MM.1S (cell line): Measurements from ENCODE around the gene R3HDM2.

Experiments used
- DNase-seq: peaks from one replicate; pipeline ENCODE4 v3.0.0-alpha.2; 2015
- H2AFZ ChIP-seq: fragments of 300-600 bp; sonication (generic); 2 replicates; pipeline ENCODE4 v1.6.0; 2016; ENCODE audit warnings: antibody characterized with exemption, low read length
- H3F3A ChIP-seq: fragments of 300-600 bp; sonication (generic); 2 replicates; pipeline ENCODE4 v1.6.1; 2016; ENCODE audit warnings: mild to moderate bottlenecking, antibody characterized with exemption, low read length, moderate library complexity, mixed read lengths; ENCODE audit not compliant: insufficient read depth
- H3K27ac ChIP-seq: fragments of 300-600 bp; sonication (generic); 2 replicates; pipeline ENCODE4 v1.5.1; 2016; ENCODE audit warnings: mild to moderate bottlenecking, low read length
- H3K27me3 ChIP-seq: fragments of 300-600 bp; sonication (generic); replicated peaks from 2 replicates; pipeline ENCODE4 v1.6.0; 2016; ENCODE audit warnings: low read length; ENCODE audit not compliant: insufficient read depth
- H3K36me3 ChIP-seq: fragments of 300-600 bp; sonication (generic); replicated peaks from 2 replicates; pipeline ENCODE4 v1.6.1; 2016; ENCODE audit warnings: mild to moderate bottlenecking, low read length, mixed read lengths; ENCODE audit not compliant: insufficient read depth
- H3K4me1 ChIP-seq: fragments of 300-600 bp; sonication (generic); 2 replicates; pipeline ENCODE4 v1.6.1; 2016; ENCODE audit warnings: low read length, mixed read lengths
- H3K4me2 ChIP-seq: fragments of 300-600 bp; sonication (generic); 2 replicates; pipeline ENCODE4 v1.6.0; 2016; ENCODE audit warnings: low read depth, low read length
- H3K4me3 ChIP-seq: fragments of 300-600 bp; sonication (generic); 2 replicates; pipeline ENCODE4 v1.5.1; 2016; ENCODE audit warnings: low read length, mixed read lengths
- H3K79me2 ChIP-seq: fragments of 300-600 bp; sonication (generic); 2 replicates; pipeline ENCODE4 v1.6.1; 2016; ENCODE audit warnings: mixed run types, low read length, mixed read lengths
- H3K9ac ChIP-seq: fragments of 300-600 bp; sonication (generic); 2 replicates; pipeline ENCODE4 v1.6.1; 2016; ENCODE audit warnings: low read length, mixed read lengths
- H3K9me2 ChIP-seq: fragments of 300-600 bp; sonication (generic); replicated peaks from 2 replicates; pipeline ENCODE4 v1.6.1; 2016; ENCODE audit warnings: mild to moderate bottlenecking, low read length, mixed read lengths; ENCODE audit not compliant: insufficient read depth
- H3K9me3 ChIP-seq: fragments of 300-600 bp; sonication (generic); replicated peaks from 2 replicates; pipeline ENCODE4 v1.6.1; 2016; ENCODE audit warnings: mild to moderate bottlenecking, low read length, mixed read lengths; ENCODE audit not compliant: insufficient read depth
- H4K20me1 ChIP-seq: fragments of 300-600 bp; sonication (generic); 2 replicates; pipeline ENCODE4 v1.6.1; 2016; ENCODE audit warnings: mild to moderate bottlenecking, low read length, moderate library complexity, mixed read lengths; ENCODE audit not compliant: insufficient read depth
- EZH2 ChIP-seq: fragments of 300-600 bp; sonication (generic); optimal IDR thresholded peaks from 2 replicates; pipeline ENCODE3; 2017; ENCODE audit warnings: low read depth, mild to moderate bottlenecking, antibody characterized with exemption, low read length, mixed read lengths
- EZH2phosphoT487 ChIP-seq: fragments of 300-600 bp; sonication (generic); IDR thresholded peaks from 2 replicates; pipeline ENCODE4 v1.6.1; 2018; ENCODE audit warnings: antibody characterized with exemption, low read length
- TF ChIP-seq, protein P1 (sequence below): fragments of 300-600 bp; sonication (generic); IDR thresholded peaks from 2 replicates; pipeline ENCODE4 v1.5.1; 2016; ENCODE audit warnings: antibody characterized with exemption, low read length, mixed read lengths

R3HDM2 gene

DNA sequence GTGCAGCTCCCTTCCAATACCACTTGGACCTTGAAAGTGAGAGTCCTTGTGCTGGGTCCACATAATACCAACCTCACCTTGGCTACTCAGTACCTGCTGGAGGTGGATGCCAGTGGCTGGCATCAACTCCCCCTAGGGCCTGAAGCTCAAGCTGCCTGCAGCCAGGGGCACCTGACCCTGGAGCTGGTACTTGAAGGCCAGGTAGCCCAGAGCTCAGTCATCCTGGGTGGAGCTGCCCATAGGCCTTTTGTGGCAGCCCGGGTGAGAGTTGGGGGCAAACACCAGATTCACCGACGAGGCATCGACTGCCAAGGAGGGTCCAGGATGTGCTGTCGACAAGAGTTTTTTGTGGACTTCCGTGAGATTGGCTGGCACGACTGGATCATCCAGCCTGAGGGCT, 18.5 kb upstream of the R3HDM2 start:
- no peak for DNase-seq
- Histone ChIP-seq H2AFZ (no peak overlapping the region), H4K20me1 (no peaks in the 10 kb centered on the region), H3K27me3 (no peaks in the 10 kb centered on the region), H3K9me3 (no peaks in the 10 kb centered on the region), H3K36me3 (no peaks in the 10 kb centered on the region), H3K4me1 (no peaks in the 10 kb centered on the region), H3K27ac (no peak overlapping the region), H3K9ac (no peak overlapping the region), H3K9me2 (no peaks in the 10 kb centered on the region), H3K79me2 (no peaks in the 10 kb centered on the region), H3K4me2 (no peak overlapping the region), H3F3A (no peaks in the 10 kb centered on the region), H3K4me3 (no peak overlapping the region)
- TF ChIP-seq EZH2 (no peak), EZH2phosphoT487 (no peak)
- TF ChIP-seq, protein P1, sequence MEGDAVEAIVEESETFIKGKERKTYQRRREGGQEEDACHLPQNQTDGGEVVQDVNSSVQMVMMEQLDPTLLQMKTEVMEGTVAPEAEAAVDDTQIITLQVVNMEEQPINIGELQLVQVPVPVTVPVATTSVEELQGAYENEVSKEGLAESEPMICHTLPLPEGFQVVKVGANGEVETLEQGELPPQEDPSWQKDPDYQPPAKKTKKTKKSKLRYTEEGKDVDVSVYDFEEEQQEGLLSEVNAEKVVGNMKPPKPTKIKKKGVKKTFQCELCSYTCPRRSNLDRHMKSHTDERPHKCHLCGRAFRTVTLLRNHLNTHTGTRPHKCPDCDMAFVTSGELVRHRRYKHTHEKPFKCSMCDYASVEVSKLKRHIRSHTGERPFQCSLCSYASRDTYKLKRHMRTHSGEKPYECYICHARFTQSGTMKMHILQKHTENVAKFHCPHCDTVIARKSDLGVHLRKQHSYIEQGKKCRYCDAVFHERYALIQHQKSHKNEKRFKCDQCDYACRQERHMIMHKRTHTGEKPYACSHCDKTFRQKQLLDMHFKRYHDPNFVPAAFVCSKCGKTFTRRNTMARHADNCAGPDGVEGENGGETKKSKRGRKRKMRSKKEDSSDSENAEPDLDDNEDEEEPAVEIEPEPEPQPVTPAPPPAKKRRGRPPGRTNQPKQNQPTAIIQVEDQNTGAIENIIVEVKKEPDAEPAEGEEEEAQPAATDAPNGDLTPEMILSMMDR: no peak

GRCh38 chr12:57448669-57449068, 17.8 kb upstream of the R3HDM2 start:
- H3K4me2 ChIP-seq: no peak overlapping the region
- H3K4me3 ChIP-seq: no peak overlapping the region
- H4K20me1 ChIP-seq: no peaks in the 10 kb centered on the region
- no peak overlapping the region for H2AFZ ChIP-seq
- no peak overlapping the region for H3K9ac ChIP-seq
- H3K27ac ChIP-seq: no peak overlapping the region
- DNase-seq: no peak
- no peaks in the 10 kb centered on the region for H3K36me3 ChIP-seq
- no peaks in the 10 kb centered on the region for H3K9me2 ChIP-seq
- H3K4me1 ChIP-seq: no peaks in the 10 kb centered on the region
- TF ChIP-seq, protein P1: no peak
- TF ChIP-seq EZH2 (no peak), EZH2phosphoT487 (no peak)
- no peaks in the 10 kb centered on the region for H3K9me3 ChIP-seq
- no peaks in the 10 kb centered on the region for H3K27me3 ChIP-seq
- H3K79me2 ChIP-seq: no peaks in the 10 kb centered on the region
- H3F3A ChIP-seq: no peaks in the 10 kb centered on the region

- Histone ChIP-seq H3K9ac (no peak overlapping the region), H3K27me3 (no peaks in the 10 kb centered on the region), H3K4me3 (no peak overlapping the region), H3K4me2 (no peak overlapping the region), H3K4me1 (no peaks in the 10 kb centered on the region), H3K9me2 (no peaks in the 10 kb centered on the region), H4K20me1 (no peaks in the 10 kb centered on the region), H3K9me3 (no peaks in the 10 kb centered on the region), H2AFZ (no peak overlapping the region), H3K27ac (no peak overlapping the region), H3K36me3 (no peaks in the 10 kb centered on the region), H3F3A (no peaks in the 10 kb centered on the region), H3K79me2 (no peaks in the 10 kb centered on the region)
- TF ChIP-seq EZH2phosphoT487: no peak
- TF ChIP-seq EZH2: no peak
- TF ChIP-seq, protein P1: no peak
- no peak for DNase-seq
Observed at GRCh38 chr12:57446292-57446960, 15.6 kb upstream of the R3HDM2 start.
